Chondrocyte (in vitro differentiated cells): ENCODE results near the gene PPP2R2C. TPM values are rescaled to one million over a fixed set of nuclear protein-coding genes. Genes with fewer than 3 reads are reported as not detected.
A peak's percentile ranks its signal among the peaks of the same experiment; 100 is the strongest.

Source experiments
- DNase-seq: peaks from one replicate; pipeline ENCODE4 v3.0.0; 2021; ENCODE audit warnings: mixed read lengths, low spot score
- H3K27ac Mint-ChIP-seq: one replicate; pipeline ENCODE4 v1.8.0; 2021; ENCODE audit warnings: mild to moderate bottlenecking, moderate library complexity, mixed read lengths; ENCODE audit not compliant: unreplicated experiment
- H3K27me3 Mint-ChIP-seq: 2 replicates; pipeline ENCODE4 v1.8.0; 2021; ENCODE audit warnings: low read depth, mixed read lengths
- H3K36me3 Mint-ChIP-seq: 2 replicates; pipeline ENCODE4 v1.8.0; 2021; ENCODE audit warnings: low read depth, mixed read lengths
- H3K4me1 Mint-ChIP-seq: 2 replicates; pipeline ENCODE4 v1.8.0; 2021; ENCODE audit warnings: low read depth, mild to moderate bottlenecking, mixed read lengths
- H3K4me3 Mint-ChIP-seq: one replicate; pipeline ENCODE4 v1.8.0; 2021; ENCODE audit warnings: mild to moderate bottlenecking, moderate library complexity, mixed read lengths; ENCODE audit not compliant: unreplicated experiment
- H3K9me3 Mint-ChIP-seq: 2 replicates; pipeline ENCODE4 v1.8.0; 2021; ENCODE audit warnings: low read depth, mixed read lengths
- total RNA-seq: library from RNA; stranded (reverse); gene quantifications from 3 replicates; pipeline ENCODE4 v1.2.1, GENCODE V29; 2021
- TF ChIP-seq, protein P1 (sequence below): fragments of 200-600 bp; sonication (generic); IDR thresholded peaks from 2 replicates; pipeline ENCODE4 v1.5.0; 2021; ENCODE audit warnings: antibody characterized with exemption, mild to moderate bottlenecking, moderate library complexity

The PPP2R2C gene
- total RNA-seq, 1 donor from 2014 or later, result 0.10 TPM

DNA sequence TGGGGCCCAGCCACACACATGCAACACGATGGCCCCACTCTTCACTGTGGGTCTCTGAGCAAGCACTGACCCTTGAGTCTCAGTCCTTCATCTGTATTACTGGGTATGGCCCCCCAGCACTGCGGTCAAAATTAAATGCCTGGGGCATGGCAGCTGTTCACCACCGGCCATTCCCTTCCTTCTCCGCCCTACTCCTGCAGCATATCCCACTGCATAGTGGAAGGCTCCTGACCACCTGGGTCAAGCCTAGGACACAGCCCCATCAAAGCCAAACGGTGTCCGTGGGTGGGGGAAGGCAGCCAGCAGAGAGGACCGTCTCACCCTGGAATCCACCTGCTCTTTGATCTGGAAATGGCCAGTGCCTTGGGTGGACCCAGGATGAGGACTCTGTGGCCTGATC is 30.7 kb downstream of the PPP2R2C start:
- Mint-ChIP-seq H3K4me3 (no peak overlapping the region), H3K27me3 (peaks cover 51% of the 10 kb centered on the region), H3K9me3 (no peaks in the 10 kb centered on the region), H3K36me3 (no peaks in the 10 kb centered on the region), H3K4me1 (peaks cover 10% of the 10 kb centered on the region), H3K27ac (no peak overlapping the region)
- TF ChIP-seq, protein P1, sequence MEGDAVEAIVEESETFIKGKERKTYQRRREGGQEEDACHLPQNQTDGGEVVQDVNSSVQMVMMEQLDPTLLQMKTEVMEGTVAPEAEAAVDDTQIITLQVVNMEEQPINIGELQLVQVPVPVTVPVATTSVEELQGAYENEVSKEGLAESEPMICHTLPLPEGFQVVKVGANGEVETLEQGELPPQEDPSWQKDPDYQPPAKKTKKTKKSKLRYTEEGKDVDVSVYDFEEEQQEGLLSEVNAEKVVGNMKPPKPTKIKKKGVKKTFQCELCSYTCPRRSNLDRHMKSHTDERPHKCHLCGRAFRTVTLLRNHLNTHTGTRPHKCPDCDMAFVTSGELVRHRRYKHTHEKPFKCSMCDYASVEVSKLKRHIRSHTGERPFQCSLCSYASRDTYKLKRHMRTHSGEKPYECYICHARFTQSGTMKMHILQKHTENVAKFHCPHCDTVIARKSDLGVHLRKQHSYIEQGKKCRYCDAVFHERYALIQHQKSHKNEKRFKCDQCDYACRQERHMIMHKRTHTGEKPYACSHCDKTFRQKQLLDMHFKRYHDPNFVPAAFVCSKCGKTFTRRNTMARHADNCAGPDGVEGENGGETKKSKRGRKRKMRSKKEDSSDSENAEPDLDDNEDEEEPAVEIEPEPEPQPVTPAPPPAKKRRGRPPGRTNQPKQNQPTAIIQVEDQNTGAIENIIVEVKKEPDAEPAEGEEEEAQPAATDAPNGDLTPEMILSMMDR, result no peak
- no peak for DNase-seq

DNA sequence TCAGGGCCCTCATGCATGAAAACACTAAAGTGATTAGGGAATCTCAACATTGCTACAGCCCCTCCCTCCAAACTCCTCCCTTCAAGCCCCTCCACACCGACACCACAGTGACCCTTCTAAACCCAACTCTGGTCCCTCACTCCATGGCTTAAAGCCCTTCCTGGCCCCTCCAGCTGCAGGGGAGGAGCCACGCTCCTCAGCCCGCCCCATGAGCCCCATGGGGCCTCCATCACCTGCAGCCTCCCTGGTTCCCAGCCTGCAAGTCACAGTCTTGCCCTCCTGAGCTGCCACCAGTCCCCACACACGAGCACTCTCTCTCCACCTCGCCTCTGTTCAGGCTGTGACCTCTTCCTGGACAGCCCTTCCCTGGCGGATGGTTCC is 31.2 kb downstream of the PPP2R2C start:
- TF ChIP-seq, protein P1, result no peak
- Mint-ChIP-seq H3K9me3 (no peaks in the 10 kb centered on the region), H3K4me3 (no peak overlapping the region)

GRCh38 chr4:6440506-6441201 is 31.8 kb downstream of the PPP2R2C start:
- TF ChIP-seq, protein P1, result no peak
- Mint-ChIP-seq H3K4me1 (peaks cover 7% of the 10 kb centered on the region), H3K9me3 (peaks cover 3% of the 10 kb centered on the region), H3K27me3 (peaks cover 43% of the 10 kb centered on the region), H3K4me3 (no peak overlapping the region), H3K27ac (no peak overlapping the region), H3K36me3 (no peaks in the 10 kb centered on the region)
- no peak for DNase-seq

More for the DNA sequence above, 31.2 kb downstream of the PPP2R2C start:
- Mint-ChIP-seq H3K27ac (no peak overlapping the region), H3K36me3 (no peaks in the 10 kb centered on the region), H3K4me1 (peaks cover 7% of the 10 kb centered on the region), H3K27me3 (peaks cover 46% of the 10 kb centered on the region)
- DNase-seq, result peak; percentile 42

GRCh38 chr4:6439120-6439762 is 33.2 kb downstream of the PPP2R2C start:
- Mint-ChIP-seq H3K27ac (no peak overlapping the region), H3K4me3 (no peak overlapping the region), H3K27me3 (peaks cover 38% of the 10 kb centered on the region), H3K9me3 (peaks cover 15% of the 10 kb centered on the region), H3K36me3 (peaks cover 3% of the 10 kb centered on the region), H3K4me1 (peaks cover 7% of the 10 kb centered on the region)
- no peak for DNase-seq
- TF ChIP-seq, protein P1, result no peak

GRCh38 chr4:6437826-6438238 is 34.6 kb downstream of the PPP2R2C start:
- Mint-ChIP-seq H3K4me3 (no peak overlapping the region), H3K4me1 (peaks cover 7% of the 10 kb centered on the region), H3K36me3 (peaks cover 3% of the 10 kb centered on the region), H3K27me3 (peaks cover 30% of the 10 kb centered on the region), H3K27ac (no peak overlapping the region), H3K9me3 (peaks cover 23% of the 10 kb centered on the region)
- TF ChIP-seq, protein P1, result no peak
- DNase-seq, result no peak
